ENCODE results near the gene KSR2.

GRCh38 chr12:117489671-117490070 lies 479.1 kb downstream of the KSR2 start:
- TF ChIP-seq CTCF (IDR thresholded peaks at IDR 0.05) (no peak), POLR2A (IDR thresholded peaks at IDR 0.05) (no peak), EP300 (IDR thresholded peaks at IDR 0.05) (no peak)
